Measurements from ENCODE around the gene CEACAM1. TPM values are rescaled to one million over a fixed set of nuclear protein-coding genes. Genes with fewer than 3 reads are reported as not detected.

Gene CEACAM1
- total RNA-seq, 1 experiment from 2014 or later, result 0.56 TPM

- no TSS peak for BruUV-seq (replicated peaks)
- ChIA-PET CTCF (interaction anchor here (0.9 to 7.3 kb wide), 4 partner anchors 22 to 101 kb away, joined by 3 to 35 read pairs (median 3); no protein-coding TSS in a partner anchor), POLR2A (no interaction called here)
- Mint-ChIP-seq H3K36me3 (ENCODE audit: insufficient read depth, unreplicated experiment) (no peaks in the 10 kb centered on the region), H3K27ac (ENCODE audit: low read depth, unreplicated experiment) (no peak overlapping the region), H3K27me3 (ENCODE audit: insufficient read depth, unreplicated experiment) (peaks cover 13% of the 10 kb centered on the region), H3K4me3 (ENCODE audit: unreplicated experiment) (no peak overlapping the region), H3K4me1 (ENCODE audit: insufficient read depth, unreplicated experiment) (peaks cover 5% of the 10 kb centered on the region), H3K9me3 (ENCODE audit: unreplicated experiment) (no peaks in the 10 kb centered on the region)
- TF ChIP-seq CTCF (IDR thresholded peaks at IDR 0.05; ENCODE audit: unreplicated experiment), result no peak
- intact Hi-C loops (cut with micrococcal nuclease), result no loop called here
- no peak for DNase-seq (ENCODE audit: unreplicated experiment)
These were observed 55.7 kb downstream of the CEACAM1 start for GRCh38 chr19:42472402-42473147.

GRCh38 chr19:42471554-42472249 is 56.6 kb downstream of the CEACAM1 start:
- Mint-ChIP-seq H3K36me3 (ENCODE audit: insufficient read depth, unreplicated experiment) (no peaks in the 10 kb centered on the region), H3K4me3 (ENCODE audit: unreplicated experiment) (no peak overlapping the region), H3K9me3 (ENCODE audit: unreplicated experiment) (no peaks in the 10 kb centered on the region), H3K4me1 (ENCODE audit: insufficient read depth, unreplicated experiment) (peaks cover 5% of the 10 kb centered on the region), H3K27ac (ENCODE audit: low read depth, unreplicated experiment) (no peak overlapping the region), H3K27me3 (ENCODE audit: insufficient read depth, unreplicated experiment) (peaks cover 13% of the 10 kb centered on the region)
- ChIA-PET CTCF (interaction anchor here (0.9 to 7.3 kb wide), 4 partner anchors 21 to 102 kb away, joined by 3 to 35 read pairs (median 4); no protein-coding TSS in a partner anchor), POLR2A (no interaction called here)
- peak; percentile 68 for DNase-seq (ENCODE audit: unreplicated experiment)
- intact Hi-C loops (cut with micrococcal nuclease), result no loop called here
- BruUV-seq (replicated peaks), result no TSS peak
- no peak for TF ChIP-seq CTCF (IDR thresholded peaks at IDR 0.05; ENCODE audit: unreplicated experiment)

- Mint-ChIP-seq H3K27me3 (ENCODE audit: insufficient read depth, unreplicated experiment) (peaks cover 13% of the 10 kb centered on the region), H3K9me3 (ENCODE audit: unreplicated experiment) (no peaks in the 10 kb centered on the region), H3K4me1 (ENCODE audit: insufficient read depth, unreplicated experiment) (peaks cover 5% of the 10 kb centered on the region), H3K27ac (ENCODE audit: low read depth, unreplicated experiment) (peak overlapping the region; percentile 18), H3K4me3 (ENCODE audit: unreplicated experiment) (no peak overlapping the region), H3K36me3 (ENCODE audit: insufficient read depth, unreplicated experiment) (no peaks in the 10 kb centered on the region)
- no peak for DNase-seq (ENCODE audit: unreplicated experiment)
- ChIA-PET CTCF (interaction anchor here (0.7 to 7.3 kb wide), 4 partner anchors 15 to 94 kb away, joined by 4 to 35 read pairs (median 6); no protein-coding TSS in a partner anchor), POLR2A (no interaction called here)
- intact Hi-C loops (cut with micrococcal nuclease), result no loop called here
- TF ChIP-seq CTCF (IDR thresholded peaks at IDR 0.05; ENCODE audit: unreplicated experiment), result no peak
- BruUV-seq (replicated peaks), result no TSS peak
These were observed 58.7 kb downstream of the CEACAM1 start for GRCh38 chr19:42469311-42470235.

Data from MCF 10A (cell line).